GM18907 (cell line): ENCODE measurements around the gene LDLRAD3.
"Not testable (repeated sequence)": the region's sequence is repeated elsewhere in the genome, so short reads cannot be mapped to it uniquely, and the experiment has no call there.

Experiments
- ATAC-seq: cut with Tn5 transposase; IDR thresholded peaks from one replicate; pipeline ENCODE4 v1.9.1; 2021; ENCODE audit warnings: mild to moderate bottlenecking, moderate library complexity; ENCODE audit not compliant: unreplicated experiment

The LDLRAD3 gene

DNA sequence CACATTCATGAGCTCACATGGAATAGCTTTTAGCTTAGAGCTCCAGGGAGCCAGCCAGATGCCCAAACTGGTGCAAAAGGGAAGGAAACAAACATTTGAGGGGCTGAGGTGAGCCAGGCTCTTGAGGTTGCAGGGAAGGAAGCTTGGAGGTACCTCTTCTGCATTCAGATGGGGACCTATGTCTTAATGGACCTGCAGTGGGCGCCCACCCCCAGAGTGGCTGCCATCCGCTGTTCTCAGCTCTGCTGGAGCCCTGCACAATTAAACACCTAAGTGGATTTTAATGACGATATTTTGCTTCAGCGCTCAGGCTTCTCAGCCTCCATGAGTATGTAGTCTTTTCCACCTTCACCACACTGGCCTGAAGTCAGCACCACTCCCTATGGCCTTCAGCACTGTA is 100.8 kb downstream of the LDLRAD3 start:
- ATAC-seq = no peak

DNA sequence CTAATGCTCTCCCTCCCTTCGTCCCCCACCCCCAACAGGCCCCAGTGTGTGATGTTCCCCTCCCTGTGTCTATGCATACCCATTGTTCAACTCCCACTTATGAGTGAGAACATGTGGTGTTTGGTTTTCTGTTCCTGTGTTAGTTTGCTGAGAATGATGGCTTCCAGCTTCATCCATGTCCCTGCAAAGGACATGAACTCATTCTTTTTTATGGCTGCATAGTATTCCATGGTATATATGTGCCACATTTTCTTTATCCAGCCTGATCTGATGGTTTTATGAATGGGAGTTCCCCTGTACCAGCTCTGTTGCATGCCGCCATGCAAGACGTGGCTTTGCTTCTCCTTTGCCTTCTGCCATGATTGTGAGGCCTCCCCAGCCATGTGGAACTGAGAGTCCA is 102.1 kb downstream of the LDLRAD3 start:
- ATAC-seq = not testable (repeated sequence)

DNA sequence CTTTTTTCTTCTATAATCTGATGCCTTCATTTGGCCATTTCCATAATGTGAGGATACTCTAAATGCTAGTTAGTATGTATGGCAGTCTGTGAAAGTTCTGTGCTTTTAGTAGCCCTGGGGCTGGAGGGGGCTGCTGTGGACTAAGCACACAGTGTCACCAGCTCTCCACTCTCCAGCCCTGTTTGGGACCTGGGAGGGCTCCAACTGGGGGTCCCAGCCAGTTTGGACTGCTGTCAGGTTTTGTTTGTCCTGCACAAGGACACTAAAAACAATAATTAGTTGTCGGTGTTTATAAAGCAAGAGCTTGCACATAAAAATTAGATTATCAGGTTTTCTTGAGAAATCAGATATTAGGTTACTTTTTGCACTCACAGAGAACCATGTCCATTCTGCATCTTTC is 103.1 kb downstream of the LDLRAD3 start:
- ATAC-seq = no peak

DNA sequence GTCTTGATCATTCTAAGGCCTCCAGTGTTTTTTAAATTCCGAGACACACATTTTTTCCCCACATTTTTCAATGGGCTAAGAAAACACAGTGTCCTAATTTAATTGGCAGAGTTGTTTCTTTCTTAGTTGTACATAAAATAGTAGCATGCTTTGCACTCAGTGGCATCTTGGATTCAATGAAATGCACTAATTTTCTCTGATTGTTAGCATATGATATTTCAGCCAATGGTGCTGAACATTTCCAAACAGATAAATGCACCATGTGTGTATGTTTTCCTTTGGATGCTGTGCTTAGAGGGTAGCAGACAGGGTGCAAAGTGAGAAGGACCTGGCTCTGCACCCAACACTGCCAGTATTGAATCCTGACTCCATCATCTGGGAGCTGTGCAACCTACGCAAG is 103.5 kb downstream of the LDLRAD3 start:
- ATAC-seq = no peak

DNA sequence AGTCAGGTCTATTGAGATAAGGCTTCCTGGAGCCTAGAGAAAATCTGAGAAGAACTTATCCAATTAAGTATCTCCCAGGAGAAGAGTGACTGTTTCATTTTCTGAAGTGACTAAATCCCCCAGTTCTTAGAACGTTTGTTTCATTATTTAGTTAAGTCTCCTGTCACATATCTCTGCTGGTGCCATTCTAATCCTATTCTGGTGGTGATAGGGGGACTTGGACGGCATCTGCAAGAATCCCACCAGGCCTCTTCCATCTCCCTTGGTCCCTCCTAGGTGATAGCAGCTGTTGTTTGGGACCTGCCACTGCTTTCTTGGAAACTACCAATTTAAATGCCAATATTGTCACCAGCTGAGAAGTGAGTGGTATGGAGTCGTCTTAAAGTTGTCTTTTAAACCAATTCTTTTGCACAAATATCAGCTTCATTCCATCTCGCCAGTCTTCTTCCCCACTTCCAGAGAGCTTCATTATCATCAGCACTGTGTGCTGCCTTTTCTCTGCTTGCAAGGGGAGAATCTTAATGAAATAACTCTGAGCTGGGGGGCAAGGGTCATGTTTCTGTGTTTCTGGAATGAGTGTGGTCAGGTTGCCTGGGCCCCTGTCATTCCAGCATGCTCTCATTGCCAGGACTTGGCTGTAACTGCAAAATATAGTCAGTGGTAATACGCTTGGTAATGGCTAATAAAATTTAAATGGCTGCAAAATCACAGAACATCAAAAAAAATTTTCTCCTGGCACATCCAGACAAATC is 104.8 kb downstream of the LDLRAD3 start:
- ATAC-seq = no peak

DNA sequence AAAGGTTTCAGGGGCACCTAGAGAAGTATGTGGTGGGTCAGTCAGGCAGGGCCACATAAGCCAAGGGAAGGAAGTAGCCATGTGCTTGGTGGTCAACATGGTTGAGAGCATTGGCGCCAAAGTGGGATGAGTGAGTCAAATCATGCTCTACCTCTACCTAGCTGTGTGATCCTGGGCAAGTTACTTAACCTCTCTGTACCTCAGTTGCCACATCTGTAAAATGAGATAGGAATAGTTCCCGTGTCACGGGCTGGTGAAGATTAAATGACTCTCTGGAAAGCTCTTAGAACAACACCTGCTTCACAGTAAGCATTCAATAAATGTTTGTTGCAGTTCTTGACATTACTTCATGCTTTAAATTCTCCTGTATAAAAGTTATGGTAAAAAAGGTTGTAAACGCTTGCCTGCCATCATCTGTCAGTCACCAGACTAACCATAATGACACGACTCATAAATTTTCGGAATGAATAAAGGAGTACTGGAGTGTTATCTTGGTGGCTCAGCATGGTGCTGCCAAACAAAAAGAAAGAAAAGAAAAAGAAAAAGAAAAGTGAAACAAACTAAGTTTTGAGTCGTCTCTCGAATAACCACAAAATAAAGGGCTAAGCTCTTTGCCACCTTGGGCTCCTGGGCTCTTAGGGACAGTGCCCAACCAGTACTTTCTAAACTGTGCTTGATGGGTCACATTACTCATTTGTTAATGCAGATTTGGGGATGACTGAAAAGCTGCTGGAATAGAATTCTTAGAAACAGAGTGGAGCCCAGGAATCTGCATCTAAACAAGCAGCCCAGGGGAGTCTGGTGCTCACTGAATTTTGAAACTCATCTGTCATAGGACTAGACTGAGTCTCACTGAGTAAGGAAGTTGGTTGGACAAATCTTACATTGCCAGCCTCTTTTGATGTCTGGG is 107.6 kb downstream of the LDLRAD3 start:
- ATAC-seq = no peak

DNA sequence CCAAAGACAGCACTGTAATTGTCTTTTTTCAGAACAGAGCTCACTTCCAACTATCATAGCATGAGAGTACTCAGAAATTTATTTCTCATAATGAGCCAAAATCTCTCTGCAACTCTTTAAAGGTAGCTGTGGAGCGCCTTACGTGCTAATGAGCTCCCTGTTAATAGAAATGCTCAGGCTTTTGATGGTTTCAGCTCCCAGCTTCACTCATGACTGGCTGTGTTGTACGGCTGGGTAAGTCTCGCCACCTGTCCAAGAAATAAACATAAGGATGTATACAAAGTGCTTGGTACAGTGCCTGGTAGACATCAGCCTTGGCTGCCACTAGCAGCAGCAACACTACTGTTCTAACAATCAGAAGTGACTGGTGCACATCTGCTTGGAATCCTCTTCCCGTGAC is 109.4 kb downstream of the LDLRAD3 start:
- no peak for ATAC-seq

DNA sequence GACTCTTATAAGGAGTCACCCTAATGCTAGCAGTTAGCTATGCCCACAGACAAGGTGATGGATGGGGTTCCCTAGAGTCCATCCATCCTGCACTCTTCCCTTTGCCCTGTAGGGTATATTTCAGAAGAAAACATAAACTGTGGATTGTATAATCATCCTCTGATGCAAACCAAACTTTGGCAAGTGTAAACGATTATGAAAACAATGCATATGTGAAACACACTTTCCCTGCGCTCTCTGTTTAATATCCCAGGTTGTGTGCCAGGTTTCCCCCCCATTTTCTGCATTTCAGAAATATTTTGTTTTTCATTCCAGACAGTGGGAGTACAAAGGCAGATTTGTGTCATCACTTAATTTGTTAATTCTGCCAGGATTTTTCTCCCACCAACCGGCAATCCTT is 110.0 kb downstream of the LDLRAD3 start:
- ATAC-seq = no peak

DNA sequence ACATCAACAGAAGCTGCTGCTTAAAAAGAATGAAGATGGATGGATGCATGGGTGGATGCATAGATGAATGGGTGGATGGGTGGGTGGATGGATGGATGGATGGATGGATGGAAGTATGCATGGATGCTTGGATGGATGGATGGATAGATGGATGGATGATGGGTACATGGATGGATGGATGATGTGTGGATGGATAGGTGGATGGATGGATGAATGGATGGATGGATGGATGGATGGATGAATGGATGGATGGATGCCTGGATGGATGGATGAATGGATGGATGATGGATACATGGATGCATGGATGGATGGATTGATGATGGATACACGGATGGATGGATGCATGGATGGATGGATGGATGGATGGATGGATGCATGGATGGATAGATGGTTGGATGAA is 110.8 kb downstream of the LDLRAD3 start:
- ATAC-seq = no peak

DNA sequence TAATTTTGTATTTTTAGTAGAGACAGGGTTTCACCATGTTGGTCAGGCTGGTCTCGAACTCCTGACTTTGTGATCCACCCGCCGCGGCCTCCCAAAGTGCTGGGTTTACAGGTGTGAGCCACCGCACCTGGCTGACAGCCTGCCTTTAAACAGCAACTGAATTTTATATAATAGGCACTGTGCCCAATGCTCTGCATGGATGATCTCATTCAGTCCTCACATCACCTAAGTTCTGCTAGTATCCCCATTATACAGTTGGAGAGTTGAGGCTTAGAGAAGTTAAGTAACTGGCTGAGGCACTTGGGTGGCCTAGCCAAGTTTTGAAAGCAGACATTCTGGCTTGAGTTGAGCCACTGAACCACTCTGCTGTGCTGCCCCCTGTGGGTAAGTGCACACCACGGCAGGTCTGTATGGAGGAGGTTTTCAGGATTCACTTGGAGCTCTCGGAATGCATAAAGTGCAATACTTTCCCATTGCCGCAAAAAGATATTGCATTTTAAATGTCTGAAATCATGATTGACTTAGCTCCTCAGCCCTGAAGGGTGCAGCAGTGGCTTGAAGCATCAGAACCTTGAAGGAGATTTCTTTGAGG is 112.4 kb downstream of the LDLRAD3 start:
- ATAC-seq = no peak

DNA sequence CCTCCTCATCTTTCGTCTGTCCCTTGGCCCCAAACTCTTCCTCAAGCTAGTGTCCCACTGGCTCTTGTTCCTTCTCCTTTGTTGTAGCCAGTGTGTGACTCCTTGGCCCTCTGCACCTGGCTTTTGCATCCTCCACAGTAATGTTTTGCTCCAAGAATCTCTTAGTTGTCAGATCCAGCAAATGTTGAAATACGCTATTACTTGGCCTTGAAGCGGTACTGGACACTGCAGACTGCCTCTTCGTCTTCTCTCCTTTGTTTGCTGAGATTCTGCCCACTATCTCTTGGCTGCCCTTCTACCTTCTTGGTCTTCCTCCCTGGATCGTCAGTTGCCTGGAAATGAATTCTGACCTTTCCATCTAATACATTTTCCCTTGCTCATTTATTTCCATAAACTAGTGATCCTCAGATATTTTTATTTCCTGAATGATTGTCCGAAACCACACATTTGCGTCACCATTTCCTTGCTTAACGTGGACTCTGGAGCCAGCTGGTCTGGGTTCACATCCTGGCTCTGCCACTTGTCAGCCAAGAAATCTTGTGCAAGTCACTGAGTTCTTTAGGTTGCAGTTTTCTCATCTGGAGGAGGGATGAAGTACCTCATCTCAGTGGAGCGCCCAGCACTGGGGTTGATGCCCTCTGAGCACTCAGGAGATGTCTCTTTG is 113.6 kb downstream of the LDLRAD3 start:
- ATAC-seq = no peak

DNA sequence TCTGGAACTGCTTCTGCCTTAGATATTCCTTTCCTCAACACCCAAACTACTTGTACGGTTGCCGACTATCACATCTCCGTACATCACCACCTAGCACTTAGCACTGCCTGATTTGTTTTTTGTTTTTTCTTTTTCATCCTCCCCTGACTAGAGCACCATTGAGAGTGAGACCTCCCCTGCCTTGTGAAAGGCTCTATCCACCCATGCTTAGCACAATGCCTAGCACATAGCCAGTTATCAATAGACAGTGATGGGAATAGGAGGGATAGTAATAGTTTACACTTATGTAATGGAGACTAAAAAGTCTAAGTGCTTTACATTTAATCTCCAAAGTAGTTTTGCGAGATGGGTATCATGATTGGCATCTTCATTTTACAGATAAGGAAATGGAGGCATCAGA is 115.8 kb downstream of the LDLRAD3 start:
- no peak for ATAC-seq

DNA sequence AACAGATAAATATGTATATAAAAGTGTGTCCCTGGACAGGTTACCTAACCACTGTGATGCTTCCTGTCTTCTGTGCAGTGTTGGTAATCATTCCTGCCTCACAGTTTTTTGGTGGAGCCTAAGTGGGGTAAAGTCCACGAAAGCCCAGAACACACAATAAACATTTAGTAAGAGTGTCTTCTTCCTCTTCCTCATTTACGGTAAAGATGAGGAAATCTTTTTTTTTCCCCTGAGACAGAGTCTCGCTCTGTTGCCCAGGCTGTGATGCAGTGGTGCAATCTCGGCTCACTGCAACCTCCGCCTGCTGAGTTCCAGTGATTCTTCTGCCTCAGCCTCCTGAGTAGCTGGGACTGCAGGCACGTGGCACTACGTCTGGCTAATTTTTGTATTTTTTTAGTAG is 117.1 kb downstream of the LDLRAD3 start:
- ATAC-seq = no peak

DNA sequence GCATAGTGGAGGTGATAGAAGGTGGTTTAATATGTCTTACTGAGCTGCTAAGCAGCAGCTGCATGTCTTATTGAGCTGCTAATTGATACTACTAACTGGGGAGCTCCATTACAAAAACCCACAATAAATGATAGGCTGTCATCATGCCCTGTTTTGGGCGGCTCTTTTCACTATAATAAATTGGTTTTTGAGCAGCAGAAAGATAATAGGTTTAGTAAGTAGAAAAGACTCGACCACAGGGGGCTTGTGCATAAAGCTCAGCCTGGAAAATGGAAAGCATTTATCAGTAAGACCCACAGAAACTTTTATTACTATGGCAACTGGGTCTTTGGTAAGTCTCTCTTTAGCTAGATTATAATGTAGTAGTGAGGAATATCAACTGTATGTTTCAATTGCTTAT is 117.6 kb downstream of the LDLRAD3 start:
- ATAC-seq = no peak

DNA sequence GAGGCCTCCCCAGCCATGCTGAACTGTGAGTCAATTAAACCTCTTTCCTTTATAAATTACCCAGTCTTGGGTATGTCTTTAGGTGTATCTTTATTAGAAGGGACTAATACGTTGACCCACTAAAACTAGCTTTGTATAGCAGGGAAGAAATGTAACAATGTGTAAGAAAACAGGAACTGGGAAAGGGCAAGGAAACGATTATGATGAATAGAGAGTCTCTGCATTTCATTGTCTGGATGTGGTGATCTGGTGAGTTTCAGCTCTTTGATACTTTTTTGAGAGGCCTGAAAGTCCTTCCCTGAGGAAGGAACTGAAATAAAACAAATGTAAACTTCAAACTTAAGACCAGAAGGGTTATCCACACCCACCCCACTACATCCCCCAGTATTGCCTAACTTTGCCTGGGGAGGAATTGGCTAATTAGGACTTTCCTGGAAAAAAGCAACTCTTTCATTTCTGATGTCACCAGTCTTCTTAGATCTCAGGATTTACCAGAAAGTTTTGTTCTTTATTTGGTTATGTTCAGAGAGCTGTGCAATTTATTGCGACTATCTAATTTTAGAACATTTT is 119.0 kb downstream of the LDLRAD3 start:
- no peak for ATAC-seq

DNA sequence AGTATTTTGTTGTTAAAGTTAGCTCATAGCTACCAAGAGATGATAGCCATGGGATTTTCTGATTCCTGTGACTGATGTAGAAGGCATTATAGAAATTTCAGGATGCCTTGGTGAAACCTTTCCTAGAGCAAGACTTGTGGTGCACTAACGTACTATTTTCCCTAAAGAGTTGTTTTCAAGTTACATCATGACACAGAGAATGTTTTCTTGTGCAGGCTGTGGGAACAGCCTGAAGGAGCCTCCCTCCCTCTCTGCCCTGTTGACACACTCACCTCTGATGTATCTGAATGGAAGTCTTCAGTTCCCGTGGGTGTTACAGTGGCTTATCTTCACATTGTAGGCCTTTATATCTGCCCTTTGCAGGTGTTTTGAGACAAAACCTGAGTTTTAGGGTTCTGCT is 121.6 kb downstream of the LDLRAD3 start:
- no peak for ATAC-seq

DNA sequence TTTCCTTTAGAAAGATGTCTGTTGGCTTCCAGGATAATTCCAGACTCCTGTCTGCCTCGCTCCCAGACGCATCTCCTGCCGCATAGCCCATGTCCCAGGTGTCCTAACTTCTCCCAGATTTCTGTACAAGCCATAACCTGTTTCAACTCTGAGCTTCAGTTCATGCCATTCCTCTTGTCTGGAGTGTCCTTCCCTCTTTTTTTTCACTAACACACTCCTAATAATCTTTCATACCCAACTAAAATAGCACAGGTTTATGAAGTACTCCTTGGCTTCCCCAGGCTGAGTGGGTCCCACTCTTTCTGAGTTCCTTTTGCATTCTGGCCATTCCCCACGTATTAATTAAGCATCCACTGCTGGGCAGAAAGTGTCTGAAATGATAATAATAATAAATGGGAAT is 123.0 kb downstream of the LDLRAD3 start:
- ATAC-seq = no peak

DNA sequence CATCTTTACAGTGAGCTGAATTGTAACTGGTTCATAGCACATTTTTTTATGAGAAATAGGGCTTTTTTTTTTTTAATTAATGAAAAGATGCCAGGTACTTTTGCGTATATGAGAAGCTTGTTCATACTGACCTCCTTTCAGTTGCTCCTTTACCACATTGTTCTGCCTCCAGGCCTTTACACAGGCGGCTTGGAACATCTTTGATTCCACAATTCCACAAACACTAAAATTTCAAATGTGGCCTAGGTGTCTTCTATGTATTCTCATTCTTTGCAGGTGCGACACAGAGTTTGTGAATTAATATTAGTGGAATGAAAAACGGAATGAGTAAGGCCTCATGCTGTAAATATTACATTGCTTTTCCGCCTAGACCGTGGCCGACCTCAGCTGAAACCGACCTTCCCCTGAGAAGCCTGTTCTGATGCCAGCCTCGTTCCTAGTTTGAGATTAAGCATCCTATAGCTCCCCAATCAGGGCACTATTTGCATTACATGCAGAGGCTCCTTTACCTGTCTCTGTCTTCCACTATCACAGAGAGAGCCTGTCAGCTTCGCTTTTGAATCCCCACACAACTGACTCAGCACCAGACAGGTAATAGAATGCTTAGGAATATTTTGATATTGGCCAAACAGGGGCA is 125.8 kb downstream of the LDLRAD3 start:
- no peak for ATAC-seq

DNA sequence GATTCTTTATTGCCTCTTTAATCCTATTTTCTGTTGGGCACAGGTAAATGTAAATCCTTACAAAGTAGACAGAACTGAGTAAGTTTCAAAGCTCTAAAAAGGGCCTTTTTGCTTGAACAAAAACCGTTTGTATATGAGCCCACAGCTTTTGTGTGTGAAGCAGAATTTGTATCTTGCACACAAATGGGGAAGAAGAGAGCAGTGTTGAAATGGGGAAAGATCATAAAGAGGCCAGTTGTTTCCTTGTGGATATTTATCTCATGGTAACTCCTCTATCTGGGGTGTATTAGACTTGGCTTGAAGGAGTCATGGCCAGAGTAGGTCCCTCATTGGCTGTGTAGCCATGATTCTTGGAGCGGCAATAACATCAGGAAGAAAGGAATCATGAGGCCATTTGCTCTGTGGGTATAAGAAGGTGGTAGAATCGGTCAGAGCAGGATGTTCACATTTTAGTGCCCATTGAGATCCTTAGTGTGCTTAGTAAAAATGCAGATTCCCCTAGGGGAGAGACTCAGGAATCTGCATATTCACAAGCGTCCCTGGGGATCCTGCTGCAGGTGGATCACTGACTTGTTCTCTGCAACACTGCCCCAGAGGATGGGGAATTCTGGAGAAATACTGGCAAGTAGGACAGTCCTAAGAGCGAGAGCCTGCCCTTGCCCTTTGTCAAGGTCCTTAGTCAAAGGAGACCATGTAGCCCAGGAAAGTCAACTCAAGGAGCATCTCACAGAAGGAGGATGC is 126.5 kb downstream of the LDLRAD3 start:
- ATAC-seq = no peak

DNA sequence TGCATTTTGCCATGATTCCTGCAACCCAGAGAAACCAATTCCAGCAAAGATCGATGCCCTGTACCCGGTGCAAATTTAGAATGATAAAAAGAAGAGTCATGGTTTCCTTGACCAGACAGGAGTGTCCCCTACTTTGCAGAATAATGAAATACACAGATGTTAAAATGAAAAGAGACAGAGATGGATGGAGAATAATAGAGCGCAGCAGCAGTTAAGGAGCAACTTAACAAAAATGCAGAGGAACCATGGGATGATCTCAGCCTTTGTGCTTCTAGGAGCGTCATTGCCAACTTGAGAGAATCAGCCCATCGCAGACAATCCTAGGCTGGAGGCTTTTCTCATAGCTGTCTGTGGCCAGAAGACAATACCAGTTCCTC is 127.1 kb downstream of the LDLRAD3 start:
- ATAC-seq = no peak
